Kidney epithelial cell (primary cell): ENCODE results near the gene ADH4. TPM values are rescaled to one million over a fixed set of nuclear protein-coding genes. Genes with fewer than 3 reads are reported as not detected.
"Not testable (repeated sequence)": the region's sequence is repeated elsewhere in the genome, so short reads cannot be mapped to it uniquely, and the experiment has no call there.

Experiments
- DNase-seq: peaks from one replicate; pipeline ENCODE4 v3.0.0-alpha.2; 2010; ENCODE audit warnings: low read depth
- H3K27me3 ChIP-seq: 2 replicates; pipeline ENCODE4 v1.6.0; 2011; ENCODE audit warnings: low read length; ENCODE audit not compliant: control insufficient read depth, insufficient read depth
- H3K36me3 ChIP-seq: 2 replicates; pipeline ENCODE4 v1.5.1; 2011; ENCODE audit warnings: low read length; ENCODE audit not compliant: control insufficient read depth, insufficient read depth
- H3K4me3 ChIP-seq: 2 replicates; pipeline ENCODE4 v1.5.1; 2011; ENCODE audit warnings: low read depth, mild to moderate bottlenecking, control low read depth, low read length
- total RNA-seq: library from RNA; depleted of rRNA; stranded (reverse); fragments of >200 nt; gene quantifications from 2 replicates; pipeline ENCODE4 v1.2.3, GENCODE V29; 2015
- TF ChIP-seq, protein P1 (sequence below): IDR thresholded peaks from 2 replicates; pipeline ENCODE4 v1.5.1; 2011; ENCODE audit warnings: mild to moderate bottlenecking, moderate library complexity, low read length, control low read depth, inconsistent platforms; ENCODE audit not compliant: insufficient read depth, poor library complexity, severe bottlenecking

Gene ADH4
- total RNA-seq, 1 donor from 2014 or later = not detected

DNA sequence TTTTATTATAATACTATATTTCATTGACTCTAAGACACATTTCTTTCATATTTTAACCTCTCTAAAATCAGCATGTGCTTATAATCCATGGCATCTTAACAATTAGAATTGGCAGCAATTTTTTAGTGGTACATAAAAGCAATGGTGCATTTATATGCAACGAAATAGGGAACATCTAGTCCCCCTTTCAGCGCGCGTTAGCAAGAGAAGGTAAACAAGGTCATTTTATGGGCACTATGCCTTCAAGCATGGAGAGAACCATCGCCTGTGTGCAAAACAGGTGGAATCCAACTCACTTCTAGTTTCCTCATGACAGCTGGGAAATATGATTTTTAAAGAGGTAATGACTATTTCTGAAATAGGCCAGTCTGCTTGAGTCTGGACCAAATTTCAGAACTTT lies 61.9 kb downstream of the ADH4 start:
- TF ChIP-seq, protein P1, sequence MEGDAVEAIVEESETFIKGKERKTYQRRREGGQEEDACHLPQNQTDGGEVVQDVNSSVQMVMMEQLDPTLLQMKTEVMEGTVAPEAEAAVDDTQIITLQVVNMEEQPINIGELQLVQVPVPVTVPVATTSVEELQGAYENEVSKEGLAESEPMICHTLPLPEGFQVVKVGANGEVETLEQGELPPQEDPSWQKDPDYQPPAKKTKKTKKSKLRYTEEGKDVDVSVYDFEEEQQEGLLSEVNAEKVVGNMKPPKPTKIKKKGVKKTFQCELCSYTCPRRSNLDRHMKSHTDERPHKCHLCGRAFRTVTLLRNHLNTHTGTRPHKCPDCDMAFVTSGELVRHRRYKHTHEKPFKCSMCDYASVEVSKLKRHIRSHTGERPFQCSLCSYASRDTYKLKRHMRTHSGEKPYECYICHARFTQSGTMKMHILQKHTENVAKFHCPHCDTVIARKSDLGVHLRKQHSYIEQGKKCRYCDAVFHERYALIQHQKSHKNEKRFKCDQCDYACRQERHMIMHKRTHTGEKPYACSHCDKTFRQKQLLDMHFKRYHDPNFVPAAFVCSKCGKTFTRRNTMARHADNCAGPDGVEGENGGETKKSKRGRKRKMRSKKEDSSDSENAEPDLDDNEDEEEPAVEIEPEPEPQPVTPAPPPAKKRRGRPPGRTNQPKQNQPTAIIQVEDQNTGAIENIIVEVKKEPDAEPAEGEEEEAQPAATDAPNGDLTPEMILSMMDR = no peak
- DNase-seq = no peak
- Histone ChIP-seq H3K36me3 (peaks cover 8% of the 10 kb centered on the region), H3K4me3 (no peak overlapping the region), H3K27me3 (no peaks in the 10 kb centered on the region)

DNA sequence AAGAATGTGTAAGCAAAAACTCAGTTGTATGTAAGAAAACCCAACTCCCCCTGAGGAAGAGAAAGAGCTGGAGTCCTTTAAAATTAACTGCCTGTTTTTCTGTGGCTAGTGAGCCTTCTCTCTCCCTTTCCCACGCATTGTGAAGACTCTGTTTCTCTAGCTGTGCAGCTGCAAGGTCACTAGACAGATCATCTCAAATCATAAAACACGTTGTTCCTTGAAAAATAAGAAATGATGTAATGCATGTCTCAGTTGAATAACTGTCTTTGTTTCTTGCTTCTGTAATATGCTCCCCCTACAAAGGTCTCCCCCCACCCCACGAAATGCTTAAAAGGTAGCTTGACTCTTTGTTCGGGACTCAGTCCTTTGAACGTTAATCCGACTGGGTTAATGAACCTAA lies 63.2 kb downstream of the ADH4 start:
- H3K4me3 ChIP-seq, H3K27me3 ChIP-seq, DNase-seq, H3K36me3 ChIP-seq: not testable (repeated sequence)

DNA sequence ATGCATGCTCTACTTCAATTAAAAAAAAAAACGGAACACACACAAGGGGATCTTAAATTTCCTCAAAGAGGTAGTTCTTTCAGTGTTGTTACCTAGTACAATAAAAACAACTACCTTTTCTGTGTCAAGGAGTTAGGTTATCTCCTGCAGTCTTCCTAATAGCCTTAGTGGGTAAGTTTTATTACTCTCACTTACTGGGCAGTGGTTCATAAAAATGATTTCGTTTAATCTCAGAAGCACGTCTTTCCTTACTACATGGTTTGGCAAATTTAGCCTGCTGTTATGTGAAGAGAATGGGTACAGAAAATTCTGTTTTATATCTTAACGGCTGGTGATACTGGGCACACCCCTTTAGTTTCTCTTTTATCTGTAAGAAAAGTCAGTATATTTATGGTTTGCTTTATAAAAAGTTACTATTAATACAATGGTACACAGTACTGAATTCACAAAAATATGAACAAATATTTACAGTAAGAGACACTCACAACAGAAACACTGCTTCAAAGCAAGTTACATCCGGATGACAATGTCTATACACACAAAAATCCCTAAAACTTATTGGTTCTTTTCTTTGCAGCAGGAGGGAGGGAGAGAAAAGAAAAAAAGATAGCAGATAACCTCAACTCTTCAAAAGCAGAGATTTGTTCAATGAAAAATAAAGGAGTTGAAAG lies 64.3 kb downstream of the ADH4 start:
- Histone ChIP-seq H3K36me3 (peaks cover 9% of the 10 kb centered on the region), H3K27me3 (no peaks in the 10 kb centered on the region), H3K4me3 (no peak overlapping the region)
- DNase-seq = no peak
- TF ChIP-seq, protein P1 = no peak

DNA sequence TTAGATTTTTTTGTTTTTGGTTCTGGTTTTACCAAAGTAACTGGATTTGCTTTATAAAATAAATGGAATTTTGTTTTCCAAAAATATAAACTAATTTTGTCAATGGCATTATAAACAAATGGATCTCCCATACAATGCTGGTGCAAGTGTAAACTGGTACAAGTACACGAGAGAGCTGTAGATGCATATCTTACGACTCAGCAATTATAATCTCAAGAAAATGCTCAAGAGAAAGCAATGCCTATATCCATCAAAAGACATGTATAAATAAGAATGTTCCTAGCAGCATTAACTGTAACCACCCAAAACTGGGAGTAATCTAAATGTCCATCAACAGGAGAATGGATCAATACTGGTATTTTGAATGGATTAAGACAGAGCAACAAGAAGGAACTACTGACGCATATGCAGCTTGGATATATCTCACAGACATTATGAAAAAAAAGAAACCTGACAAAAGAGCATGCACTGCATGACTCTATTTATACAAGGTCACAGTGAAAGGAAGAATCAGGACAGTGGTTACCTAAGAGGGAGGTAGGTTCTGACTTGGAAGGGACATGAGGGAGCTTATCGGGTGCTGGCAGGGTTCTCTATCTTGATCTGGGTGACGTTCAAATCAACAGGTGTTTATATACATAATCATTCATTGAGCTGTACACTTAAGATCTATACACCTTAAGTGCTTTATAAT lies 65.0 kb downstream of the ADH4 start:
- peaks cover 8% of the 10 kb centered on the region for H3K36me3 ChIP-seq
- no peak for DNase-seq
- TF ChIP-seq, protein P1 = no peak
- H3K27me3 ChIP-seq = no peaks in the 10 kb centered on the region
- no peak overlapping the region for H3K4me3 ChIP-seq

DNA sequence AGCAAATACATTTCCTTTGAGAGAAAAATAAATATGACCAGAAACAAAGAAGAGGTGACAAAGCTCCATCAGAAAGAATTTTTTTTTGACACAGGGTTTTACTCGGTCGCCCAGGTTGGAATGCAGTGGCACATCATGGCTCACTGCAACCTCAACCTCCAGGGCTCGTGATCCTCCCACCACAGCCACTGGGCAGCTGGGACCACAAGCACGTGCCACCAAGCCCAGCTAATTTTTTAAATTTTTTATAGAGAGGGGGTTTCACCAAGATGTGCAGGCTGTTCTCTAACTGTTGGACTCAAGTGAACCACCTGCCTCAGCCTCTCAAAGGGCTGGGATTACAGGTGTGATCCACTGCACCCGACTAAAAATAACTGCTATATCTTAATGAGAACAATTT lies 65.8 kb downstream of the ADH4 start:
- H3K4me3 ChIP-seq = no peak overlapping the region
- TF ChIP-seq, protein P1 = no peak
- H3K36me3 ChIP-seq = peaks cover 6% of the 10 kb centered on the region
- H3K27me3 ChIP-seq = no peaks in the 10 kb centered on the region
- no peak for DNase-seq

DNA sequence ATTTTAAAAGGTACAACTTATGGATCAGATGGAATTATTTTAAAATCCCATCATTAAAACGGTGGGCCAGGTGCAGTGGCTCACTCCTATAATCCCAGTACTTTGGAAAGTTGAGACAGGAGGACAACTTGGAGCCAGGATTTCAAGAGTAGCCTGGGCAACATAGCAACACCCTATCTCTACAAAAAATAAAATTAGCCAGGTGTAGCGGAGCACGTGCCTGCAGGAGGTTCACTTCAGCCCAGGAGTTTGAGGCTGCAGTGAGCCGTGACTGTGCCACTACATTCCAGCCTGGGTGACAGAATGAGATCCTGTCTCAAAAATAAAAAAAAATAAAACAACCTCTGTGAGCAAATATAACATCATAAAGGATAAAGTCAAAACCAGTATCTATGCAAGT lies 66.9 kb downstream of the ADH4 start:
- no peak for DNase-seq
- no peaks in the 10 kb centered on the region for H3K27me3 ChIP-seq
- no peak overlapping the region for H3K4me3 ChIP-seq
- peaks cover 4% of the 10 kb centered on the region for H3K36me3 ChIP-seq
- TF ChIP-seq, protein P1 = no peak
